HCT116 (cell line): ENCODE data around the gene SLC16A13. TPM values are rescaled to one million over a fixed set of nuclear protein-coding genes. Genes with fewer than 3 reads are reported as not detected.

Experiments used
- ATAC-seq: fragments of 200-7000 bp; cut with Tn5 transposase; 2 replicates; pipeline ENCODE4 v1.9.1; 2020; ENCODE audit warnings: mild to moderate bottlenecking, moderate library complexity
- BruUV-seq: library from RNA; stranded (reverse); fragments of 400-500 nt; replicated peaks from 2 replicates; lab custom pipeline; 2021; lab: Mats Ljungman, UMichigan
- CTCF ChIA-PET: fragments of 300-600 bp; sonication (Branson Sonifier 250); formaldehyde crosslinking; loops from one replicate; lab custom pipeline; 2021; ENCODE audit warnings: antibody characterized with exemption; lab: Charles Lee
- POLR2A ChIA-PET: fragments of 300-600, 350-600 bp; sonication (Branson Sonifier 250); formaldehyde crosslinking; loops from one replicate; lab custom pipeline; 2021; ENCODE audit warnings: antibody characterized with exemption; lab: Charles Lee
- RAD21 ChIA-PET, 2 experiments: fragments of 300-600 bp; sonication (Branson Sonifier 250); formaldehyde crosslinking; loops; one replicate each; lab custom pipeline; 2023; ENCODE audit warnings: low total read pairs in 2 of 2; ENCODE audit not compliant: uncharacterized antibody in 2 of 2, unreplicated experiment in 2 of 2, low non-redundant PET in 1 of 2; lab: Charles Lee
- DNase-seq: peaks from one replicate; pipeline ENCODE4 v3.0.0-alpha.2; 2010; ENCODE audit warnings: low read depth, low spot score
- H2AFZ ChIP-seq: fragments of 200-600 bp; shearing (Covaris generic), sonication (generic); 2 replicates; pipeline ENCODE4 v1.6.1; 2017; ENCODE audit warnings: low read depth, mixed run types, mixed read lengths, antibody characterized with exemption, low read length; ENCODE audit not compliant: poor library complexity, severe bottlenecking
- H3K27ac ChIP-seq: 2 replicates; pipeline ENCODE4 v1.5.1; 2012; ENCODE audit warnings: low read depth, low read length
- H3K27me3 ChIP-seq: fragments of 200-600 bp; sonication (generic); 2 replicates; pipeline ENCODE4 v1.6.1; 2016; ENCODE audit warnings: mixed run types, low read length, mixed read lengths; ENCODE audit not compliant: insufficient read depth
- H3K36me3 ChIP-seq, 2 experiments: fragments of 200-500 bp in 1 of 2; fragments of 200-600 bp in 1 of 2; sonication (Bioruptor generic) in 1 of 2; sonication (generic) in 1 of 2; 2 replicates each; pipeline versions ENCODE4 v1.5.1 to v1.6.1; 2014 to 2016; ENCODE audit warnings: low read length in 2 of 2, inconsistent platforms in 1 of 2, mixed read lengths in 1 of 2, mixed run types in 1 of 2; ENCODE audit not compliant: insufficient read depth in 2 of 2, control insufficient read depth in 1 of 2
- H3K4me1 ChIP-seq, 2 experiments: fragments of 200-600 bp in 1 of 2; sonication (generic) in 1 of 2; 2 replicates each; pipeline versions ENCODE4 v1.5.1 to v1.6.1; 2012 to 2017; ENCODE audit warnings: low read length in 2 of 2, inconsistent platforms in 1 of 2, mild to moderate bottlenecking in 1 of 2, mixed read lengths in 1 of 2, mixed run types in 1 of 2, moderate library complexity in 1 of 2; ENCODE audit not compliant: insufficient read depth in 2 of 2, control insufficient read depth in 1 of 2
- H3K4me2 ChIP-seq: fragments of 200-600 bp; sonication (generic); 2 replicates; pipeline ENCODE4 v1.6.1; 2017; ENCODE audit warnings: mixed run types, low read length, mixed read lengths
- H3K4me3 ChIP-seq, 2 experiments: fragments of 200-600 bp in 1 of 2; sonication (generic) in 1 of 2; replicated peaks in 1 of 2; 2 replicates each; pipeline ENCODE4 v1.5.1; 2011 to 2016; ENCODE audit warnings: low read length in 2 of 2, control low read depth in 1 of 2, low read depth in 1 of 2, mild to moderate bottlenecking in 1 of 2, mixed read lengths in 1 of 2, mixed run types in 1 of 2
- H3K79me2 ChIP-seq: fragments of 200-600 bp; sonication (generic); 2 replicates; pipeline ENCODE4 v1.6.1; 2017; ENCODE audit warnings: mild to moderate bottlenecking, mixed run types, low read length, moderate library complexity, mixed read lengths; ENCODE audit not compliant: insufficient read depth
- H3K9ac ChIP-seq: fragments of 200-600 bp; sonication (generic); 2 replicates; pipeline ENCODE4 v1.6.1; 2016; ENCODE audit warnings: low read length, mixed read lengths
- H3K9me2 ChIP-seq: fragments of 200-600 bp; sonication (generic), shearing (Covaris generic); 2 replicates; pipeline ENCODE4 v1.6.1; 2017; ENCODE audit warnings: mixed run types, mild to moderate bottlenecking, moderate library complexity; ENCODE audit not compliant: insufficient read depth
- H3K9me3 ChIP-seq, 2 experiments: fragments of 200-500 bp in 1 of 2; fragments of 200-600 bp in 1 of 2; sonication (Bioruptor generic) in 1 of 2; sonication (generic) in 1 of 2; 2 replicates each; pipeline ENCODE4 v1.6.1; 2014 to 2017; ENCODE audit warnings: low read length in 2 of 2, mixed read lengths in 2 of 2, inconsistent platforms in 1 of 2, low read depth in 1 of 2, mild to moderate bottlenecking in 1 of 2, mixed run types in 1 of 2, moderate library complexity in 1 of 2; ENCODE audit not compliant: control insufficient read depth in 1 of 2, insufficient read depth in 1 of 2
- H4K20me1 ChIP-seq: fragments of 200-600 bp; sonication (generic), shearing (Covaris generic); 2 replicates; pipeline ENCODE4 v1.6.1; 2017; ENCODE audit warnings: mixed run types, mild to moderate bottlenecking, moderate library complexity; ENCODE audit not compliant: insufficient read depth
- ATF3 ChIP-seq: IDR thresholded peaks from 2 replicates; pipeline ENCODE4 v1.6.1; 2012
- CBX3 ChIP-seq: IDR thresholded peaks from 2 replicates; pipeline ENCODE4 v1.6.1; 2012; ENCODE audit warnings: low read depth
- CTCF ChIP-seq, 3 experiments: fragments of 200-600 bp in 1 of 3; sonication (generic) in 1 of 3; IDR thresholded peaks in 2 of 3; conservative IDR thresholded peaks in 1 of 3; 2 replicates each; pipeline ENCODE4 v1.5.1; 2012 to 2017; ENCODE audit warnings: low read depth in 2 of 3, low read length in 2 of 3, antibody characterized with exemption in 1 of 3, borderline replicate concordance in 1 of 3, control low read depth in 1 of 3, mild to moderate bottlenecking in 1 of 3, mixed read lengths in 1 of 3, mixed run types in 1 of 3, moderate library complexity in 1 of 3; ENCODE audit not compliant: insufficient read depth in 1 of 3
- ELF1 ChIP-seq: IDR thresholded peaks from 2 replicates; pipeline ENCODE4 v1.6.1; 2012; ENCODE audit warnings: low read depth, borderline replicate concordance
- EZH2 ChIP-seq: fragments of 200-600 bp; sonication (generic); IDR thresholded peaks from 2 replicates; pipeline ENCODE4 v1.6.1; 2017; ENCODE audit warnings: antibody characterized with exemption, mixed run types
- EZH2phosphoT487 ChIP-seq: fragments of 200-600 bp; IDR thresholded peaks from 2 replicates; pipeline ENCODE4 v1.6.1; 2018; ENCODE audit warnings: antibody characterized with exemption, borderline replicate concordance
- MAX ChIP-seq: IDR thresholded peaks from 2 replicates; pipeline ENCODE4 v1.6.1; 2012
- POLR2A ChIP-seq: IDR thresholded peaks from 2 replicates; pipeline ENCODE4 v1.7.0; 2011; ENCODE audit warnings: borderline replicate concordance; ENCODE audit not compliant: insufficient read depth, insufficient read length; ENCODE audit errors: extremely low read depth
- REST ChIP-seq: IDR thresholded peaks from 2 replicates; pipeline ENCODE4 v1.6.1; 2012; ENCODE audit warnings: low read depth
- SIN3A ChIP-seq: IDR thresholded peaks from 2 replicates; pipeline ENCODE4 v1.6.1; 2012; ENCODE audit warnings: low read depth
- SP1 ChIP-seq: IDR thresholded peaks from 2 replicates; pipeline ENCODE4 v1.6.1; 2012; ENCODE audit warnings: low read depth
- SRF ChIP-seq: IDR thresholded peaks from 2 replicates; pipeline ENCODE4 v1.6.1; 2012; ENCODE audit warnings: low read depth
- TCF7L2 ChIP-seq: IDR thresholded peaks from 2 replicates; pipeline ENCODE4 v1.7.0; 2011; ENCODE audit warnings: borderline replicate concordance, inconsistent platforms; ENCODE audit not compliant: insufficient read depth, insufficient read length; ENCODE audit errors: extremely low read depth
- YY1 ChIP-seq: IDR thresholded peaks from 2 replicates; pipeline ENCODE4 v1.6.1; 2011; ENCODE audit warnings: low read length, low read depth, moderate library complexity, mild to moderate bottlenecking; ENCODE audit not compliant: insufficient replicate concordance; ENCODE audit errors: extremely low read depth
- ZFX ChIP-seq: fragments of 450-650 bp; IDR thresholded peaks from 2 replicates; pipeline ENCODE4 v1.6.1; 2017
- ZNF274 ChIP-seq: fragments of 200-500 bp; sonication (Bioruptor generic); IDR thresholded peaks from 2 replicates; pipeline ENCODE4 v1.6.1; 2014; ENCODE audit warnings: mild to moderate bottlenecking, low read depth, low read length, inconsistent platforms
- intact Hi-C: fragments of 100-400 bp; cut with micrococcal nuclease; formaldehyde crosslinking; loops from 2 replicates; pipeline ENCODE4 v1.10.0; 2022
- total RNA-seq: library from RNA; stranded (reverse); gene quantifications from one replicate; pipeline ENCODE4 v1.2.1, GENCODE V29; 2021; ENCODE audit not compliant: unreplicated experiment

SLC16A13 gene
- total RNA-seq, 1 experiment from 2014 or later: 6.8 TPM

- TF ChIP-seq SRF: no peak
- no peak for TF ChIP-seq MAX
- TF ChIP-seq EZH2phosphoT487: no peak
- TF ChIP-seq, all 23 proteins: peak for 0
Observed at GRCh38 chr17:7074931-7075330, 39.1 kb downstream of the SLC16A13 start (continued).

- Histone ChIP-seq H3K9me3 (no peaks in the 10 kb centered on the region; a peak in 1 of 4 replicates), H4K20me1 (no peaks in the 10 kb centered on the region), H3K4me3 (no peak overlapping the region), H3K9ac (no peak overlapping the region), H3K4me1 (no peaks in the 10 kb centered on the region), H3K27ac (no peak overlapping the region), H3K36me3 (no peaks in the 10 kb centered on the region), H3K79me2 (no peaks in the 10 kb centered on the region), H3K4me2 (no peak overlapping the region), H2AFZ (no peak overlapping the region), H3K27me3 (no peaks in the 10 kb centered on the region), H3K9me2 (no peaks in the 10 kb centered on the region)
- ATAC-seq (no peak), DNase-seq (no peak)
- ChIA-PET CTCF (no interaction called here), POLR2A (no interaction called here), RAD21 (no interaction called here)
- intact Hi-C loops: no loop called here
- BruUV-seq: no TSS peak
- no peak for TF ChIP-seq CTCF (IDR thresholded peaks at IDR 0.05 in 2 of 3, conservative IDR thresholded peaks at IDR 0.05 in 1 of 3; ENCODE audit: borderline replicate concordance in 1 of 3, insufficient read depth in 1 of 3, low read depth in 2 of 3, low read length in 2 of 3)
- TF ChIP-seq POLR2A: no peak
- no peak for TF ChIP-seq YY1
- TF ChIP-seq SP1: no peak
- no peak for TF ChIP-seq ELF1
- TF ChIP-seq ZNF274: no peak
- TF ChIP-seq EZH2: no peak
- TF ChIP-seq SIN3A: no peak
- no peak for TF ChIP-seq ZFX
- no peak for TF ChIP-seq TCF7L2
- TF ChIP-seq CBX3: no peak
- TF ChIP-seq REST: no peak
- no peak for TF ChIP-seq SRF
- TF ChIP-seq ATF3: no peak
Observed at GRCh38 chr17:7077911-7078546, 42.2 kb downstream of the SLC16A13 start.
